GM21619 (cell line): Measurements from ENCODE around the gene LCN10.
"Not testable (repeated sequence)": the region's sequence is repeated elsewhere in the genome, so short reads cannot be mapped to it uniquely, and the experiment has no call there.

Experiments
- ATAC-seq: cut with Tn5 transposase; IDR thresholded peaks from one replicate; pipeline ENCODE4 v1.9.1; 2021; ENCODE audit not compliant: unreplicated experiment

LCN10 gene

DNA sequence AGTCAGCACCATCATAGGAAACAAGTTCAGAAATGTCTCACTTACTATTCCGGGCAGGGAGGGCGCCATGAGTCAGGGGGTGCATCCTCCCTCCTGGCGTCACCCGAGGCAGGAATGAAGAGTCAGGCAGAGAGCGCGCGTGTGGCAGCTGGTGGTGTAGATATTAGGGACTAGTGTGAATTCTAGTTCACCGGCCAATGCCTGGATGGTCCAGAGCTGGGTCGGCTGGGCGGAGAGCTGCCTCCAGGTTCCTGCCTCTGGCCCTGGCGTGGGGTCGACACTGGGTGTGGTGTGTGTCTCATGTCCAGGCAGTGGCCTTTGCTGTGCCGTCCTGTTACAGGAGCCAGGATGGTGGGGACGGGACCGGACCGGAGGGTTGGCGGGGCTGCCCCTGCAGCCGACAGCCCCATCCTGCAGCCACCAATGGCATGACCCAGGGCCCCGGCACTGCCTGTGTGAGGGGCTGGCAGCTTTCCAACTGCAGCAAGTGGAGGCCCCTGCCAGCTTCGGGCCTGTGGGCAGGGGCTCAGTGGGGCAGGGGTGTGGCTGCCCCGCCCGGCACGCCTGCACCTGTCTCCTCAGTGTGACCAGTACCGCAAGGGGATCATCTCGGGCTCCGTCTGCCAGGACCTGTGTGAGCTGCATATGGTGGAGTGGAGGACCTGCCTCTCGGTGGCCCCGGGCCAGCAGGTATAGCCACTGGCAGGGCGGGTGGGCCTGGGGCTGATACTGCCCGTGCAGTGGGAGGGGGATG lies 21.2 kb downstream of the LCN10 start:
- ATAC-seq: no peak

DNA sequence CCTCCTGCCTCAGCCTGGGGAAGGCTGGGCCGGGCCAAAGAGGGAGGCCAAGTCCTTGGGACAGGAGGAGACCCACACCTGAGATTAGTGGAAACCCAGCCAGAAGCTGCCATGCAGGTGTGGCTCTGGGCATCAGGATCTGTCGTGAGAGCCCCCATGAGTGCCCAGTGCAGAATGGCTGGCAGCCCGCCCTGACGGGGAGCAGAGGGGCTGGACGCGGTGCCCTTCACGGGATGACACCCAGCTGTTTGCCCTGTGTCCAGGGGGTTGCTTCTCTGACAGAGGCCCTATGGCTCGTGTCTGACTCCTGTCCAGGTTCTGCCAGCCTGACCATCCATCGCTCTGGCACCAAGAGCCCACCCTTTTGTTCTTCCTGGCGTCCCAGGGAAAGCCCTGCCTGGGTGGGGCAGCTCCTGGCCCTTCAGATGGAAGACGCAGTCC lies 21.8 kb downstream of the LCN10 start:
- ATAC-seq: no peak

DNA sequence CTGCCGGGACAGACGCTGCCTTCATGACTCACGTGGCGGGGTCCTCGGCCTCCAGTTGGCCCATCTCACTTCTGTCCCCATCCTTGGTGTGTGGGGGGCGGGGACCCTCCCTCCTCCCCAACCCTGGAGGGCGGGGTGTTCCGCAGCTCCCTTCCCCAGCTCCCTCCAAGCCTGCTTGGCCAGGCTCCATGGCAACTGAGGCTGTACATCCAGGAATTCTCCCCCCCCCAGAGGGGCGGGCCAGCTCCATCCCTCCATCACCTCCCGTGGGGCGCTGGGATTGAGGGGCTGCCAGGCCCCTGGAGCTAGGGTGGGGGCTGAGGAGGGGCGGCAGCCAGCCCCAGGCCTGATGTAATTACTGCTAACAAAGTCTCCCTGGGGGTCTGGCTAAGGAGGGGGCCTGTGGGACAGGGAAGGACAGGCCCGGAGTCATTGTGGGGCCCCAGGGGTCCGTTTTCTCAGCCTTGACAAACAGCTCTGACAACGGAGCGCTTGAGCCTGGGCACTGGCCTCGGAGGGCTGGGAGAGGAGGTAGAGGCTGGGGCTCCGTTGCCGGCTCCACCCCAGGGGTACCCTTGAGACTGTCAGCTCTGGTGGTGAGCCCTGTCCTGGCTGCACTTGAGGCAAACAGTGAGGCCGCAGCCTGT lies 22.4 kb downstream of the LCN10 start:
- ATAC-seq: no peak

DNA sequence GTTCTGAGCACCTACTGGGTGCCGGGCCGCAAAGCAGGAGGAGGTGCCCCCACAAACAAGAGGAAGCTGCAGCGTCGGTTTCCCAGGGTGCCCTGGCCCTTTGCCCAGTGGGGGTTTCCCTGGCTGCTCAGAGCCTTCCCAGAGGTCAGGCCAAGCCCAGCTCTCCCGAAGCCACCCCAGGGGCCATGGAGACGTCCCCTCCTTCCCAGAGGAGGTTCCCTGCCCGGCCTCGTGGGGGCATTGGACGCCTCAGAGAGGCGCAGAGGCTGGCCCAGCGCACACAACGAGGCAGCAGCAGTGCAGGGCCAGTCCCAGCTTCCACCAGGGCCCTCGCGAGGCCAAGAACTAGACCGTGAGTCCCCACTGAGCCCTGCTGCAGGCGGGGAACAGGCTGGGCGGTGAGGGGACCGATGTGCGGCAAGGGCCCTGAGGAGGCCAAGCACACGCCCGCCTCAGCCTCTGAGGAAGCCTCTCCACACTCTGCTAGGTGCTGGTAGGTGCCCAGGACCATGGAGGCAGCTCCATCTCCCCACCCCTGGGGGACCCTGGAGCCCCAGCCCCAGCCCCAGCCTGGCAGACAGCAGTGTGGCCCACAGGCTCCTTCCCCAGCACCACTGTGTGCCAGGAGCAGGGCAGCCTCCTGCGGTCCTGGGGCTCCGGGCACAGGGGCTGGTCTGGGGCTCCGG lies 23.4 kb downstream of the LCN10 start:
- ATAC-seq: no peak

DNA sequence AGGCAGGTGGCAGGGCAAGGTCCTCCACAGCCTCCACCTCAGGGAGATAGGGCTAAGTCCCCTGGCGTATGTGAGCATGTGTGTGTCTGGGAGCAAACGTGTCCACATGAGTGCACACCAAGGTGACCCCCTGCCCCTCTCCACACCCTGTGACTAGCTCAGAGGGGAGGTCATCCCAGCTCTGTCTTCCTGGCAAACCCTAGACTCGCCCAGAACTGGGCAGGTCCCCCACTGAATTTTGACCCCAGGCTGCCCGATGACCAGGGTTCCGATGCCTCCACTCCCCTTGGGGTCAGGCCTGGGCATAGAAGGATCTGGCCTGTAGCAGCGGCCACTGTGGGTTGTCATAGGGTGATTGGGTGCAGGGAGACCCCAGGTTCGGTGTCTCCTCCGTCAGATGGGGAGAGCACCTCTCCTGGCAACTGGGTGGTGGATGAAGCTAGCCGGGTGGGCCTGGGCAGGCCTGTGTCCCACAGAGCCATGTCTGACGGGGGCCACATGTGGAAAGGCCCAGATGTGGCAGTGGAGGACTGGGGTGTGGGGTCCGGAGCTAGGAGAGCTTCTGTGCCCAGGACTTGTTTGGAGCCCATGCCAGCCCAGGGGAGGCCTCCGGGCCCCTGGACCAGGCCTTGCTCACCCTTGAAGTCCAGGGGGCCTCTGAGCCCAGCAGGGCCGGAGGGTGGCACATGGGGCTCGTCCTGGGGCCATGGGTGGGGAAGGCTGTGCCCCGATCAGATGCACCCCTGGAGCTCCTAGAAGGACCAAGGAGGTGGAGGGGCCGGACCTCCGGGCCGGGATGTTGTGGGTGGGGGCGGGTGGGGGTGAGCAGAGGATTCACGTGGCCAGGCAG lies 24.2 kb downstream of the LCN10 start:
- ATAC-seq: no peak

DNA sequence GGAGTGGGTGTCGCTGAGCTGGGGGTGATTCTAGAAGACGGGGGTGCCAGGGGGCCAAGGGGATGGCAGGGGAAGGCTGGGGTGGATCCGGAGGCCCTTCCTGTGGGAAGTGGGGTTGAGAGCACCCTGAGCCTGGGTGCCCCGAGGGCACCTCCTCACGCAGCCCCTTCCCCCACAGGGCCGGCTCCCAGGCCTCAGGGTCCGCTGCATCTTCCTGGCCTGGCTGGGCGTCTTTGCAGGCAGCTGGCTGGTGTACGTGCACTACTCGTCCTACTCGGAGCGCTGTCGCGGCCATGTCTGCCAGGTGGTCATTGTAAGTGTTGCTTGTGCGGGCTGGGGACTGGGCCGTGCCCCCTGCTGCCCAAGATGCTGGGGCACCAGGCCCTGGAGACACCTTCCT lies 25.3 kb downstream of the LCN10 start:
- no peak for ATAC-seq

DNA sequence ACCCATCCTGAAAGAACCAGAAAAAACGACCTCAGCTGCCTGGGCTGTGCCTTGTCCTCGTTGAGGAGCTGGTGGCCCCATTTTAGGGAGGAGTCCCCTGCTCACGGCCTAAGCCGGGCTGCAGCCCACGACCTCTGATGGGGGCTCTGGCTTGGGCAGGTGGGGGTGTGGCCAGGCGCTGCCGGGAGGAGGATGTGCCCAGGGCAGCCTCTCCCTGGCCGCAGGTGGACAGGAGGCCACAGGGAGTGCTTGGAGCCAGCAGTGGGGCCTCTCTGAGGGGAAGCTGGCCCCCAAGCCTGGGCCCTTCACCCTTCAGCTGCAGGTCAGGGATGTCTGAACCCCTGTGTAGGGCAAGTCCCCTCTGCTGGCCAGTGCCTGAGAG lies 27.9 kb downstream of the LCN10 start:
- ATAC-seq: no peak

DNA sequence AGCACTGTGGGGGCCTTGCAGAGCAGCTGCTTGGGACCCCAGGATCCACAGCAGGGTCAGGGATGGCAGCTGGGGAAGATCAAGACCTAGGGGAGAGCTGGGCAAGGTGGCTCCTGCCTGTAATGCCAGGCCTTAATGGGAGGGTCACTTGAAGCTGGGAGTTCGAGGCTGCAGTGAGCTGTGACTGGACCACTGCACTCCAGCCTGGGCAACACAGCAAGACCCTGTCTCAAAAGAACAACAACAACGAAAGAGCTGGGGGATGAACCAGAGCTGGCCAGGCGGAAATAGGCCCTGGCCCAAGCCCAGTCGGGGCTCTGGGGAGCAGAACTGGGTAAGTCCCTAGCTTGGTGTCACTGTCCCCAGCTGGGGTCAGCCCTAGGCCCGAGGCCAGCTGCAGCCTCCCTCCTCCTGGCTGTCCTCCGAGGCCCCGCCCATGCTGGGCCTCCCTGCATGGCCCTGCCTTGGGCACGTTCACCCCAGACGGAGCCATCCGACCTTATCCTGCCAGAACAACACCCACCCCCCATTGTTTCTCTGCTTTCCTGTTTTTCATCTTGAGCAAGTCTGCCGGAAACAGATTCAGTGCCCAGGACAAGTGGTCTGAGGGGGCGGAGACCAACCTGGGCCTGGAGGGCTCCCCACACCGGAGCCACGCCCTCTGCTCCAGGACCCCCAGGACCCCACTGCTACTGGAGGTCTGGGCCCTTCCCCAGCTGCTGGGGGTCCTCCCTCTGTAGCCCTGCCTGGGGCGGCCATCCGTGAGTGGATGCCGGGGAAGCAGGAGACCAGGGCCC lies 28.4 kb downstream of the LCN10 start:
- no peak for ATAC-seq

DNA sequence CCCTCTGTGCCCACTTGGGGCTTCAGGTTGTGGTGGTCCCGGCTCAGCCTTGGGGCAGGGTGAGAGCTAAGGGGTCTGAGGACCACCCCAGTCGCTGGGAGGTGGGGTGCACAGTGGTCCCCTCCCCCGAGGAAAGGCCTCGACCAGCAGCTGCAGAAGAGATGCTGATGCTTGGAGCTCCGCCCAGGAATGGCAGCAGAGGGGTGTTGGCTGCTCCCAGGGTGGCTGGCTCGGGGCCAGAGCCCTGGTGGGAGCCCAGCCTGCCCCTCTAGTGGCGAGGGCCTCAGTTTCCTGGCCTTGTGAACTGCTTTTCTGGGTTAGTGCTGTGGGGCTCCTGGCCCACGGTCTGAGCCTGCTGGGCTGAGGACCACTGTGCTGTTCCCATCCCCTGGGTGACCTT lies 29.2 kb downstream of the LCN10 start:
- no peak for ATAC-seq

DNA sequence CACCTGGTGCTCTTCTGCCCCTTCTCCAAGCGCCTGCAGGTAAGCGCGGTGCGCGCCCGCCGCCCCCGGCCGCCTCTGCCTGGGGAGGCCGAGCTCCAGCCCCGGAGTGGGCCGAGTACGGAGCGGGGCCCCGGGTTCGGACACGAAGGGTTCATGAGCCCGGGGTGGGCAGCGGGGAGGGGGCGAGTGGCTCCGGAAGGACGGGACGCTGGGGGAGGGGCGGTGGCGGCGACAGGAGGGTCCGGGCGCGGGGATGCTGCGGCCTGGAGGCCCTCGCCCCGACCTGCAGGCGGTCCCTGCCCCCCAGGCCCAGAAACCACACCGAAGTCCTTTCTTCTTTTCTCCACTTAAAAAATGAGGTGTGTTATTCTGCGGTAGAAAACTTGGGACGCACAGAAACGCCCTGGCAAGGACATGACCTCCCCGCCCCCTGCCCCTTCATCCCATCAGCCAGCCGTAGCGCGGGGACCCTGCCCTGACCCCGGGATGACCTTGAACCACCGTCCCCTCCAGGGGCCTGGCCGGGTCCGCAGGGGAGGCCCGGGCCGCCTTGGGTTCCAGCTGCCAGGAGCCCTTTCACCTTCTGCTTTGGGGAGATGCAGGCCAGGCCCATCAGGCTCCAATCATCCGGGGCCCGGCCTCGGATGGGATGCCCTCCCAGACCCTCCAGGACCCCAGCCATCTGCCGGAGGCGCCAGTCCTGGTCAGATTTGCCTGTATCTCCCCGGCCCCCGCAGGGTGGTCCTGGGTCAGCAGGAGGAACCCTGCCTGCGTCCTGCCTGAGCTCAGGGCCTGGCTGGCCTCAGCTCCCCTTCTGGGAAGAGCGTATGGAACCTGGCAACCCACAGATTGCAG lies 29.8 kb downstream of the LCN10 start:
- ATAC-seq: no peak

DNA sequence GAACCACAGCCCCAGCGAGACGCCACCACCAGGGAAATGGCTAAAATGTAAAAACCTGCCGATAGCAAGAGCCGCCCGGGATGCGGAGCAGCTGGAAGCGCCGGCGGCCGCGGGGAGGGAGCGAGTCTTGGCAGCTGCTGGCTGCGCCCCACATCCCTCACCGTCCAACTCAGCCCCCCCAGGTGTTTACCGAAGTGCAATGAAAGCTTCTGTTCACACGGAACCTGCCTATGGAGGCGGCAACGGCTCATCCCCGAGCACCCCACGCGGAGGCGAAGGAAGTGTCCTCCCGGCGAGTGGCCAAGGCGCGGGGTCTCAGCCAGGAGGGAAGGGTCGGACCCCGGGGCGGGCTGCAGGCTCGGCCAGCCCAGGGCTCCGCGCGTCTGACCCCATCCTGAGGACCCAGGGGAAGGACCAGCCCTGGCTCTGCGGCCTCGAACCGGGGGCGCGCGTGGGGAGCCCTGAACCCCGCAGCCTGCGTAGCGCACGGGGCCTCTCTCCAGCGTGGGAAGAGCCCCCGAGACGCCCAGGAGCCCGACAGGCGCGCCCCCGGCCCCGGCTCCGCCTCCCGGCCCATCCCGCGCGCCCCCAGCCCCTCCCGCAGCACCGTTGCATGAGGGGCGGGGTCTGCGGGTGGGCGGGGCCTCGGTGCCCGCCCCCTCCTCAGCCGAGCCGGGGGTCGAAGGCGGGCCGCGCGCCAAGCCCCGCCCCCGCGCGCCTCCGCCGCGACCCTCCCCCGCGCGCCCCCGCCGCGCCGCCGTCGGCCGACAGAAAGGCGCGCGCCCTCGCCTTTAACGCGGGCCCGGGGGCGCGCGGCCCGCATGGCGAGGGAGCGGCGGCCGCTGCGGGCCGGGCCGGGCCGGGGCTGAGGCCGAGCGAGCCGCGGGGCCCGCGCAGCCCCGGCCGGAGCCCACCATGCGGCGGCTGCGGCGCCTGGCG lies 30.7 kb downstream of the LCN10 start, which contains the start of gene DIPK1B:
TSS of gene DIPK1B (plus strand) at position 822 of the 939 bp plus-strand sequence. CDS start at position 916, 94 bp downstream.
- ATAC-seq: no peak

DNA sequence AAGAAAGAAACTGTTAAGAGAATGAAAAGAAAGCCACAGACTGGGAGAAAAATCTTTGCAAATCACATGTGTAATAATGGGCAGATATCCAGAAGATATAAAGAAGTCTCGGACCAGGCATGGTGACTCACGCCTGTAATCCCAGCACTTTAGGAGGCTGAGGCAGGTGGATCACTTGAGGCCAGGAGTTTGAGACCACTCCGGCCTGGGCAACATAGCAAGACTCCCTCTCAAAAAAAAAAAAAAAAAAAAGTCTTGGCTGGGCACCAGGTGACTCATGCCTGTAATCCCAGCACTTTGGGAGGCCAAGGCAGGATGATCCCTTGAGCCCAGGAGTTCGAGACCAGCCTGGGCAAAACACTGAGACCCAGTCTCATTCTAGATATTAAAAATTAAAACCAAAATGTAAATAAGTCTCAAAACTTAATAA lies 31.5 kb downstream of the LCN10 start:
- not testable (repeated sequence) for ATAC-seq

DNA sequence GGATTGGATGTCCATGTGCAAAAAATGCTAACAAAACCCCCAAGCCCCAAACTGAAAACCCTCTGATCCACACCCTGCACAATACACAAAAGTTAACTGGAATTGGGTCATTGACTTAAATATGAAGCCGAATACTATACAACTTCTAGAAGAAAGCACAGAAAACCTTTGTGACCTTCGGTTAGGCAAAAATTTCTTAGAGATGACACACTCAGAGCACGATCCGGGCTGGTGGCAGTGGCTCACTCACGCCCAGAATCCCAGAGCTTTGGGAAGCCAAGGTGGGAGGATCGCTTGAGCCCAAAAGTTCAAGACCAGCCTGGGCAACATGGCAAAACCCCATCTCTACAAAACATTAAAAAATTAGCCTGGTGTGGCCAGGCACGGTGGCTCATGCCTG lies 32.2 kb downstream of the LCN10 start:
- ATAC-seq: no peak

DNA sequence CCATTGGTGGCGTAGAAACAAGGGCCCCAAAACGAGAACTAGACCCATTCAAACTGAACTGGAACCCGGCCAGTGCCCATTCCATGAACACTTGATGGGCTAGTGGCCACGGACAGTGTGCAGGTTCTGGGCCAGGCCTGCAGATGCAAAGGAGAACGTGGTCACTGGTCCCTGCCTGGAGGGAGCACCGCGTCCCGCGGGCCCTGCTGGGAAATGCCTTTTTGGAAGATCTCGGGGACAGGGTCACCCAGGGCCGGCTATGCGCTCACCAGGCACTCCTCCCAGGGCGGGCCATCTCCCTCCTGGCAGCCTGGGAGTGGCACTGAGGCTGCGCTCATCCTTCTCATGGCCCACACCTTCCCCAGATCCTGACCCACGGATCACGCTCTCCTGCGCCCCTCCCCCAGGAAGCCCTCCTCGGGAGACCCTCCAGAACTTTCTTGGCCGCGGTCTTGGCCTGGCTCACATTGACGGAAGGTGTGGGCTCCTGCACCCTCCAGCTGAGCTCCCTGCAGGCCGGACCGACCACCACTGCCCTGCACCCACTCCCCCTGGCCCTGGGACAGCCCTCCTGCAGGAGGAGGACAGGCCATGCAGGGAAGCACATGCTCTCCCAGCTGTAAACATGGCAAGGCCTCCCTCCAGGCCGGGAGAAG lies 33.2 kb downstream of the LCN10 start:
- no peak for ATAC-seq

DNA sequence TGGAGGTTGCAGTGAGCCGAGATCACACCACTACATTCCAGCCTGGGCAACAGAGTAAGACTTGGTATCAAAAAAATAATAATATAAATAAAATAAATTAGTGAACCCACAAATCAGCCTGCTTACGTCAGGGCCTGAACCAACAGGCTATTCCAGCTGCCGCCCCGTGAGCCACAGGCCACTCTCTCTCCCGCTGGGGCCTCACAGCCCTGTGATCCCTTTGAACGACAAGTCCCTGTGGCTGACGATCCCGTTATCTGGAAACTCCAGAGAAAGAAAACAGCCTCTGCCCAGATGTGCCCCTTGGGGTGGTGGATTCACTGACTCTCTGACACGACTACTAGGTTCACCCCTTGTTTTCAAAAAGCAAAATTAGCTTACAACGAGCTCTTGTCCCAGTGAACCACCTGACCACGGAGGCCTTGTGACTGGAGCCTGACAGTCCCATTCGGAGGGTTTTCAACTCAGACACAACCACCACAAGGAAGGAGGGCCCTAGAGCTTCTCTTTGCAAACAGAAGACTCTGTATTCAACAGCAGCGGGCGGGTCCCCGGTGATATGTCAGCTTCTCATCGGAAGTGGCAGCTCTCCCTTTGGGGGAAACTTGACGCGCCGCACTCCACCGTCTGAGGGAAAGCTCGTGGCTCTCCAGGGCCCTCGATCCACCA lies 34.8 kb downstream of the LCN10 start:
- no peak for ATAC-seq

DNA sequence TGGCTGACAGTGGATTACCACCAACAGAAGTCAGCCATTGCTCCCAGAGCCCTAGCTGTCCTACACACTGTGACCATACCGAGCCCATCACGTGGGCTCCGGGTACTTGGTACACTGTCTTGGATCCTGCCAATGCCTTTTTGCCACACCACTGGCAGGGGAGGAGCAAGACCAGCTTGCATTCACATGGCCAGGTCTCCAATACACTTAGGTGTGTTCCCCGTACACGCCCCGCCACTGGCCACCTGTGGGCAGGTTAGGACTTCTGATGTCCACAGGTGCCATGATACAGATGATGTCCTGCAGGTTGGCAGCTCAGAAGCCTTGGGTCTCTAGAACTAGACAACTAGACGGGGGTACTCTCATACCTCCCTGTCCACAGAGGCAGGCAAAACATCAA lies 35.7 kb downstream of the LCN10 start:
- ATAC-seq: no peak

DNA sequence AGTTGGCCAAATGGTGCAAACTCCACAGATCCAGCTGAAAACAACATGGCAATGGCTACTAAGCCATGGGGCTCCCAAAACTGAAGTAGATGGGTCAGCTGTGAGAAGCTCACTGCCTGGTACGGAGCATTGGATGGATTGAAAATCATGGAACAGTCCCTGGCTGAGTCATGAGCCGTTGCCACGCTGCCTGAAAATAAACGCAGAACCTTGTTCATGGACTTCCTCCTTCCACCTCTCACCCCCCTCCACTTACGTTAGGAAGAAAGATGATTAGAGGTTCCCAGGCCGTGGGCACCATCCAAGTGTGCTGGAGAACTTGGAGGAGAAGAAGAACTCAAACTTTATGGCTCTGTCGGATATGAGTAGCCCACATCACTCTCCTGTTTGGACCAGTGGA lies 37.2 kb downstream of the LCN10 start:
- ATAC-seq: no peak
